ENCODE measurements around the gene SLC6A7.

- TF ChIP-seq, protein P1, sequence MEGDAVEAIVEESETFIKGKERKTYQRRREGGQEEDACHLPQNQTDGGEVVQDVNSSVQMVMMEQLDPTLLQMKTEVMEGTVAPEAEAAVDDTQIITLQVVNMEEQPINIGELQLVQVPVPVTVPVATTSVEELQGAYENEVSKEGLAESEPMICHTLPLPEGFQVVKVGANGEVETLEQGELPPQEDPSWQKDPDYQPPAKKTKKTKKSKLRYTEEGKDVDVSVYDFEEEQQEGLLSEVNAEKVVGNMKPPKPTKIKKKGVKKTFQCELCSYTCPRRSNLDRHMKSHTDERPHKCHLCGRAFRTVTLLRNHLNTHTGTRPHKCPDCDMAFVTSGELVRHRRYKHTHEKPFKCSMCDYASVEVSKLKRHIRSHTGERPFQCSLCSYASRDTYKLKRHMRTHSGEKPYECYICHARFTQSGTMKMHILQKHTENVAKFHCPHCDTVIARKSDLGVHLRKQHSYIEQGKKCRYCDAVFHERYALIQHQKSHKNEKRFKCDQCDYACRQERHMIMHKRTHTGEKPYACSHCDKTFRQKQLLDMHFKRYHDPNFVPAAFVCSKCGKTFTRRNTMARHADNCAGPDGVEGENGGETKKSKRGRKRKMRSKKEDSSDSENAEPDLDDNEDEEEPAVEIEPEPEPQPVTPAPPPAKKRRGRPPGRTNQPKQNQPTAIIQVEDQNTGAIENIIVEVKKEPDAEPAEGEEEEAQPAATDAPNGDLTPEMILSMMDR (IDR thresholded peaks at IDR 0.05): no peak
- TF ChIP-seq POLR2AphosphoS5 (IDR thresholded peaks at IDR 0.05): no peak
- TF ChIP-seq POLR2A (IDR thresholded peaks at IDR 0.05): no peak
Measured at GRCh38 chr5:150227036-150227435, 37.2 kb downstream of the SLC6A7 start.

Measured in stomach (tissue), 4 donors.